ENCODE data around the gene RHOD. TPM values are rescaled to one million over a fixed set of nuclear protein-coding genes. Genes with fewer than 3 reads are reported as not detected.

RHOD gene
- total RNA-seq, 4 donors from 2014 or later: 18.9 to 87.0 (median 24.4) TPM

DNA sequence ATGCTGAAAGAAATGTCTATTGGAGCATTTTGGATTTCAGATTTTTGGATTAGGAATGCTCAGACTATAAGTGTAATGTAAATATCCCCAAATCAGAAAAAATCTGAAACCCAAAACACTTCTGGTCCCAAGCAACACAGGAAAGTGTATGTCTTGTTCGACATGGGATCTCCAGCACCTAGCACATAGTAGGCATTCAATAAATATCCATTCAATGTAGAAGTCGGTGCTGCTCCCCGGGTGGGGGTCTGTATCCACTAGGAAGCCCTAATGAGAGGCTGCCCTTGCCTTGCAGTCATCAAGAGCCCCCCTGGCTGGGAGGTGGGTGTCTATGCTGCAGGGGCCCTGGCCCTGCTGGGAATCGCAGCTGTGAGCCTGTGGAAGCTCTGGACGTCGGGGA, 22.3 kb upstream of the RHOD start:
- Histone ChIP-seq H3K4me3 (no peak overlapping the region), H3K4me1 (no peaks in the 10 kb centered on the region), H3K9me3 (no peaks in the 10 kb centered on the region), H3K27ac (no peak overlapping the region), H3K36me3 (no peaks in the 10 kb centered on the region), H3K27me3 (no peaks in the 10 kb centered on the region)
- in situ Hi-C loops (cut with MboI; ENCODE audit: low sequenced_read_pairs in 4 of 4) (no loop called here), intact Hi-C loops (cut with DNase I; ENCODE audit: low total_unique reads) (no loop called here)
- no peak for TF ChIP-seq POLR2A (IDR thresholded peaks at IDR 0.05)
- no peak for TF ChIP-seq CTCF (IDR thresholded peaks at IDR 0.05 in 4 of 5, conservative IDR thresholded peaks at IDR 0.05 in 1 of 5)
- DNase-seq (no peak), ATAC-seq (no peak)

- H3K27ac ChIP-seq: no peak overlapping the region
- H3K4me3 ChIP-seq: no peak overlapping the region
- no peak for ATAC-seq
- in situ Hi-C loops (cut with MboI; ENCODE audit: low sequenced_read_pairs in 4 of 4) (no loop called here), intact Hi-C loops (cut with DNase I; ENCODE audit: low total_unique reads) (no loop called here)
- H3K27me3 ChIP-seq: no peaks in the 10 kb centered on the region
- no peak for DNase-seq
- no peaks in the 10 kb centered on the region for H3K9me3 ChIP-seq
- TF ChIP-seq CTCF (IDR thresholded peaks at IDR 0.05 in 4 of 5, conservative IDR thresholded peaks at IDR 0.05 in 1 of 5) (no peak), POLR2A (IDR thresholded peaks at IDR 0.05) (no peak)
- no peaks in the 10 kb centered on the region for H3K36me3 ChIP-seq
- no peaks in the 10 kb centered on the region for H3K4me1 ChIP-seq
Observed at GRCh38 chr11:67040147-67040546, 16.5 kb upstream of the RHOD start.

GRCh38 chr11:67041602-67042001, 15.0 kb upstream of the RHOD start:
- Histone ChIP-seq H3K4me3 (no peak overlapping the region), H3K27ac (no peak overlapping the region), H3K27me3 (no peaks in the 10 kb centered on the region), H3K9me3 (no peaks in the 10 kb centered on the region), H3K36me3 (no peaks in the 10 kb centered on the region), H3K4me1 (no peaks in the 10 kb centered on the region)
- ATAC-seq (no peak), DNase-seq (no peak)
- intact Hi-C loops (cut with DNase I; ENCODE audit: low total_unique reads): no loop called here
- TF ChIP-seq POLR2A (IDR thresholded peaks at IDR 0.05) (no peak), CTCF (IDR thresholded peaks at IDR 0.05 in 4 of 5, conservative IDR thresholded peaks at IDR 0.05 in 1 of 5) (no peak)
- in situ Hi-C loops (cut with MboI; ENCODE audit: low sequenced_read_pairs in 4 of 4): no loop called here

- TF ChIP-seq POLR2A (IDR thresholded peaks at IDR 0.05) (no peak), CTCF (IDR thresholded peaks at IDR 0.05 in 4 of 5, conservative IDR thresholded peaks at IDR 0.05 in 1 of 5) (no peak)
- no peaks in the 10 kb centered on the region for H3K4me1 ChIP-seq
- H3K27ac ChIP-seq: no peak overlapping the region
- DNase-seq: no peak
- ATAC-seq: no peak
- intact Hi-C loops (cut with DNase I; ENCODE audit: low total_unique reads): no loop called here
- H3K27me3 ChIP-seq: no peaks in the 10 kb centered on the region
- in situ Hi-C loops (cut with MboI; ENCODE audit: low sequenced_read_pairs in 4 of 4): no loop called here
- H3K4me3 ChIP-seq: no peak overlapping the region
- H3K36me3 ChIP-seq: no peaks in the 10 kb centered on the region
- no peaks in the 10 kb centered on the region for H3K9me3 ChIP-seq
Observed at GRCh38 chr11:67043572-67044349, 12.9 kb upstream of the RHOD start.

DNA sequence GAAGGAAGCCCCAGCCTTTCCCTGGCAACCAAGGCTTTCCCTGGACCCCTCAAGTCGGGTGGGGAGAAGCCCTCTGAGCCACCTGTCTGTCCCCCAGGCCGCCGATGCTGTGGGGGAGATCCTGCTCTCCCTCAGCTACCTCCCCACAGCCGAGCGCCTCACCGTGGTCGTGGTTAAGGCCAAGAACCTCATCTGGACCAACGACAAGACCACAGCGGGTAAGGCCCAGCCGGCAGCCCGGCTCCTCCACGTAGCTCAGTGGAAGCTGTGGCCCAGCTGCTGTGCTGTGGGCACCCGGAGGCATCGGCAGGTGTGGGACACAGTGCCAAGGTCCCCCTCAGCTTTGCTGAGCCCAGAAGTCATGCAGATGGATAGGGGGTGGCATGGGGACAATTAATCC, 12.2 kb upstream of the RHOD start:
- TF ChIP-seq POLR2A (IDR thresholded peaks at IDR 0.05) (no peak), CTCF (IDR thresholded peaks at IDR 0.05 in 4 of 5, conservative IDR thresholded peaks at IDR 0.05 in 1 of 5) (no peak)
- DNase-seq: no peak
- Histone ChIP-seq H3K27ac (no peak overlapping the region), H3K27me3 (no peaks in the 10 kb centered on the region), H3K4me3 (no peak overlapping the region), H3K36me3 (no peaks in the 10 kb centered on the region), H3K9me3 (no peaks in the 10 kb centered on the region), H3K4me1 (no peaks in the 10 kb centered on the region)
- in situ Hi-C loops (cut with MboI; ENCODE audit: low sequenced_read_pairs in 4 of 4): no loop called here
- ATAC-seq: no peak
- intact Hi-C loops (cut with DNase I; ENCODE audit: low total_unique reads): no loop called here
